Kidney (tissue), 22 donors: ENCODE results near the gene MKRN1. TPM values are rescaled to one million over a fixed set of nuclear protein-coding genes. Genes with fewer than 3 reads are reported as not detected.

ENCODE experiments used
- DNase-seq, 5 donors: peaks; one replicate each; pipeline ENCODE4 v3.0.0-alpha.2; 2013 to 2020
- FAIRE-seq: peaks from 2 replicates; lab custom pipeline; 2012; peaks lifted over from hg19 to GRCh38; lab: Jason Lieb, UNC
- H3K27ac ChIP-seq, 2 donors: one replicate each; pipeline ENCODE4 v1.7.0; 2013; ENCODE audit warnings: low read depth in 2 of 2, low read length in 2 of 2, inconsistent platforms in 1 of 2
- H3K27me3 ChIP-seq: one replicate; pipeline ENCODE4 v1.7.1; 2013; ENCODE audit warnings: low read length, inconsistent platforms; ENCODE audit not compliant: control insufficient read depth, insufficient read depth
- H3K36me3 ChIP-seq, 3 donors: one replicate each; pipeline versions ENCODE4 v1.7.0 to v1.7.1; 2013; ENCODE audit warnings: low read length in 3 of 3, control low read depth in 1 of 3, inconsistent platforms in 1 of 3; ENCODE audit not compliant: insufficient read depth in 3 of 3, control insufficient read depth in 2 of 3
- H3K4me1 ChIP-seq, 3 donors: one replicate each; pipeline versions ENCODE4 v1.7.0 to v1.7.1; 2013; ENCODE audit warnings: low read length in 3 of 3, inconsistent platforms in 1 of 3, low read depth in 1 of 3; ENCODE audit not compliant: control insufficient read depth in 2 of 3, insufficient read depth in 2 of 3
- H3K4me3 ChIP-seq, 3 donors: one replicate each; pipeline versions ENCODE4 v1.7.0 to v1.8.1; 2013; ENCODE audit warnings: low read length in 3 of 3, control low read depth in 1 of 3, inconsistent platforms in 1 of 3
- H3K9ac ChIP-seq, 3 donors: one replicate each; pipeline versions ENCODE4 v1.7.0 to v1.7.1; 2013; ENCODE audit warnings: low read length in 3 of 3, control low read depth in 1 of 3, inconsistent platforms in 1 of 3
- H3K9me3 ChIP-seq, 3 donors: one replicate each; pipeline versions ENCODE4 v1.7.0 to v1.7.1; 2013; ENCODE audit warnings: low read length in 3 of 3, control low read depth in 1 of 3, inconsistent platforms in 1 of 3; ENCODE audit not compliant: control insufficient read depth in 2 of 3, insufficient read depth in 1 of 3
- intact Hi-C: fragments of 100-400 bp; cut with DNase I; formaldehyde crosslinking; loops from one replicate; pipeline ENCODE4 v1.11.1; 2022
- long read RNA-seq, 10 donors: library from polyadenylated mRNA in 1 of 10; unstranded in 1 of 10; transcript quantifications; one replicate each; pipeline ENCODE4 v2.0.0 and lab custom pipeline, GENCODE V29; 2021 to 2026
- polyA plus RNA-seq: library from polyadenylated mRNA; stranded (reverse); fragments of 350-450 nt; fragmentation: Illumina TruSeq; extraction: RNeasy Lipid Tissue Mini Kit (QIAGEN cat#74804); gene quantifications from one replicate; pipeline ENCODE4 v1.2.3, GENCODE V29; 2014; ENCODE audit warnings: low read depth, low replicate concordance; ENCODE audit not compliant: insufficient read depth
- total RNA-seq: library from RNA; stranded (reverse); fragmentation: NEBNext Ultra II Directional; extraction: Animal tissue kit (Norgen Biotek cat#: 25700); gene quantifications from one replicate; pipeline ENCODE4 v1.2.1, GENCODE V29; 2021
- TF ChIP-seq, protein P1 (sequence below): IDR thresholded peaks from 3 replicates; pipeline ENCODE4 v1.5.1; 2012; ENCODE audit warnings: mild to moderate bottlenecking, moderate library complexity, borderline replicate concordance; ENCODE audit not compliant: insufficient read depth; ENCODE audit errors: extremely low read depth
- donor health status: control.
- donor health status: control.
- donor health status: control.
- donor health status: control.
- donor health status: control.
- donor health status: DM: yes; HTN: yes; CAD: no.
- donor health status: Normal renal cell carcinoma (clear cell type).

Gene MKRN1, protein sequence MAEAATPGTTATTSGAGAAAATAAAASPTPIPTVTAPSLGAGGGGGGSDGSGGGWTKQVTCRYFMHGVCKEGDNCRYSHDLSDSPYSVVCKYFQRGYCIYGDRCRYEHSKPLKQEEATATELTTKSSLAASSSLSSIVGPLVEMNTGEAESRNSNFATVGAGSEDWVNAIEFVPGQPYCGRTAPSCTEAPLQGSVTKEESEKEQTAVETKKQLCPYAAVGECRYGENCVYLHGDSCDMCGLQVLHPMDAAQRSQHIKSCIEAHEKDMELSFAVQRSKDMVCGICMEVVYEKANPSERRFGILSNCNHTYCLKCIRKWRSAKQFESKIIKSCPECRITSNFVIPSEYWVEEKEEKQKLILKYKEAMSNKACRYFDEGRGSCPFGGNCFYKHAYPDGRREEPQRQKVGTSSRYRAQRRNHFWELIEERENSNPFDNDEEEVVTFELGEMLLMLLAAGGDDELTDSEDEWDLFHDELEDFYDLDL
- 106 TPM for total RNA-seq
- 48.8 TPM for polyA plus RNA-seq
- long read RNA-seq, donor 1, transcript MKRN1-202 (5 exons, 1,601 nt) = minor isoform, 15 of 32 reads
- long read RNA-seq, donor 1, transcript MKRN1-201 (8 exons, 3,151 nt) = major isoform, 16 of 32 reads
- long read RNA-seq, donor 1, partial matches to known transcripts = 0 of 32 reads
- long read RNA-seq, donor 1, other reads (novel, unspliced or antisense) = 0 of 32 reads
- long read RNA-seq, donor 2, transcript MKRN1-201 (8 exons, 3,151 nt) = major isoform, 13 of 22 reads
- long read RNA-seq, donor 2, transcript MKRN1-202 (5 exons, 1,601 nt) = minor isoform, 9 of 22 reads
- long read RNA-seq, donor 2, partial matches to known transcripts = 0 of 22 reads
- long read RNA-seq, donor 2, other reads (novel, unspliced or antisense) = 0 of 22 reads
- long read RNA-seq, donor 3, transcript MKRN1-202 (5 exons, 1,601 nt) = minor isoform, 10 of 36 reads
- long read RNA-seq, donor 3, transcript MKRN1-201 (8 exons, 3,151 nt) = major isoform, 24 of 36 reads
- long read RNA-seq, donor 3, partial matches to known transcripts = 0 of 36 reads
- long read RNA-seq, donor 3, other reads (novel, unspliced or antisense) = 0 of 36 reads
- long read RNA-seq, donor 4, transcript MKRN1-202 (5 exons, 1,601 nt) = minor isoform, 6 of 20 reads
- long read RNA-seq, donor 4, transcript MKRN1-201 (8 exons, 3,151 nt) = major isoform, 14 of 20 reads
- long read RNA-seq, donor 4, partial matches to known transcripts = 0 of 20 reads
- long read RNA-seq, donor 4, other reads (novel, unspliced or antisense) = 0 of 20 reads
- long read RNA-seq, donor 5 = 0 reads
- long read RNA-seq, donor 6, transcript MKRN1-202 (5 exons, 1,601 nt) = major isoform, 9 of 20 reads
- long read RNA-seq, donor 6, transcript MKRN1-201 (8 exons, 3,151 nt) = minor isoform, 6 of 20 reads
- long read RNA-seq, donor 6, partial matches to known transcripts = 5 of 20 reads
- long read RNA-seq, donor 6, other reads (novel, unspliced or antisense) = 0 of 20 reads
- long read RNA-seq, donor 7, transcript MKRN1-202 (5 exons, 1,601 nt) = minor isoform, 21 of 187 reads
- long read RNA-seq, donor 7, transcript MKRN1-201 (8 exons, 3,151 nt) = major isoform, 128 of 187 reads
- long read RNA-seq, donor 7, partial matches to known transcripts = 11 of 187 reads
- long read RNA-seq, donor 7, other reads (novel, unspliced or antisense) = 25 of 187 reads
- long read RNA-seq, donor 8, transcript MKRN1-201 (8 exons, 3,151 nt) = minor isoform, 6 of 18 reads
- long read RNA-seq, donor 8, transcript MKRN1-202 (5 exons, 1,601 nt) = major isoform, 10 of 18 reads
- long read RNA-seq, donor 8, partial matches to known transcripts = 0 of 18 reads
- long read RNA-seq, donor 8, other reads (novel, unspliced or antisense) = 0 of 18 reads
- long read RNA-seq, donor 9, transcript MKRN1-202 (5 exons, 1,601 nt) = minor isoform, 6 of 20 reads
- long read RNA-seq, donor 9, transcript MKRN1-201 (8 exons, 3,151 nt) = major isoform, 13 of 20 reads
- long read RNA-seq, donor 9, partial matches to known transcripts = 0 of 20 reads
- long read RNA-seq, donor 9, other reads (novel, unspliced or antisense) = 0 of 20 reads
- long read RNA-seq, donor 10, transcript MKRN1-201 (8 exons, 3,151 nt) = major isoform, 19 of 33 reads
- long read RNA-seq, donor 10, transcript MKRN1-202 (5 exons, 1,601 nt) = minor isoform, 12 of 33 reads
- long read RNA-seq, donor 10, partial matches to known transcripts = 0 of 33 reads
- long read RNA-seq, donor 10, other reads (novel, unspliced or antisense) = 0 of 33 reads

DNA sequence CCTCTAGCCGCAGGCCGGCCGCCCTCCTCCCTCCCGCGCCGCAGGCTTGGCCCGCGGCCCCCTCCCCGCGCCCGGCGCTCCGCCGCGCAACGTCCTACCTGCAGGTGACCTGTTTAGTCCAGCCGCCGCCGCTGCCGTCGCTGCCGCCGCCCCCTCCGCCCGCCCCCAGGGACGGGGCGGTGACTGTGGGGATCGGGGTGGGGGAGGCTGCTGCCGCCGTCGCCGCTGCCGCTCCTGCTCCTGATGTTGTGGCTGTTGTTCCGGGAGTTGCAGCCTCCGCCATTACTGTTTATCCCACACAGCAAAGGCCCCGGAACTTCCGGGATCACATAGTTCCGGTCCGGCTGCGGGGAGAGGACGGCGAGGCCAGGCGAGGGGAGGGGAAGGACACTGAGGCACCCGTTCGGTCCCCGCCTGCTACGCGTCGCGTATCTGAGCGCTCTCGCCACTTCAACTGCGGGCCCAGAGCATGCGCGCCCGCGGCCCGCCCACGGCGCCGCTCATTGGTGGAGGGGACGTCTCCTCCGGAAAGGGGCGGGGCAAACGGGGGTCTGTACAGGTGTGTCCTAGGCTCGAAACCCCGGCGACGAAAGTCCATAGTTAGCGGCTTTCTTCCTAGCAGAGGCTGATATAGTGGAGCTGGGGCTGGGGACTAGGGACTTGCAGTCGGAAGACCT lies at the start of gene MKRN1:
Gene MKRN1, minus strand, starts transcription at position 444 of the 677 bp plus-strand sequence. Its CDS starts 161 bp downstream, at position 283.
- intact Hi-C loops = no loop called here
- no peaks in the 10 kb centered on the region for H3K36me3 ChIP-seq
- peak within 1 kb of the TSS; percentile 40 to 82 (median 82) for H3K9ac ChIP-seq
- H3K27me3 ChIP-seq = no peaks in the 10 kb centered on the region
- peaks cover 0 to 3% (median 2%) of the 10 kb centered on the region in 3 donors for H3K4me1 ChIP-seq
- H3K4me3 ChIP-seq = peak within 1 kb of the TSS; percentile 72 to 80 (median 79)
- peak; percentile 15 for FAIRE-seq
- DNase-seq = peak; percentile 97 to 98 (median 98)
- no peaks in the 10 kb centered on the region for H3K9me3 ChIP-seq
- TF ChIP-seq, protein P1, sequence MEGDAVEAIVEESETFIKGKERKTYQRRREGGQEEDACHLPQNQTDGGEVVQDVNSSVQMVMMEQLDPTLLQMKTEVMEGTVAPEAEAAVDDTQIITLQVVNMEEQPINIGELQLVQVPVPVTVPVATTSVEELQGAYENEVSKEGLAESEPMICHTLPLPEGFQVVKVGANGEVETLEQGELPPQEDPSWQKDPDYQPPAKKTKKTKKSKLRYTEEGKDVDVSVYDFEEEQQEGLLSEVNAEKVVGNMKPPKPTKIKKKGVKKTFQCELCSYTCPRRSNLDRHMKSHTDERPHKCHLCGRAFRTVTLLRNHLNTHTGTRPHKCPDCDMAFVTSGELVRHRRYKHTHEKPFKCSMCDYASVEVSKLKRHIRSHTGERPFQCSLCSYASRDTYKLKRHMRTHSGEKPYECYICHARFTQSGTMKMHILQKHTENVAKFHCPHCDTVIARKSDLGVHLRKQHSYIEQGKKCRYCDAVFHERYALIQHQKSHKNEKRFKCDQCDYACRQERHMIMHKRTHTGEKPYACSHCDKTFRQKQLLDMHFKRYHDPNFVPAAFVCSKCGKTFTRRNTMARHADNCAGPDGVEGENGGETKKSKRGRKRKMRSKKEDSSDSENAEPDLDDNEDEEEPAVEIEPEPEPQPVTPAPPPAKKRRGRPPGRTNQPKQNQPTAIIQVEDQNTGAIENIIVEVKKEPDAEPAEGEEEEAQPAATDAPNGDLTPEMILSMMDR = no peak
- peak within 1 kb of the TSS; percentile 87 to 91 for H3K27ac ChIP-seq

DNA sequence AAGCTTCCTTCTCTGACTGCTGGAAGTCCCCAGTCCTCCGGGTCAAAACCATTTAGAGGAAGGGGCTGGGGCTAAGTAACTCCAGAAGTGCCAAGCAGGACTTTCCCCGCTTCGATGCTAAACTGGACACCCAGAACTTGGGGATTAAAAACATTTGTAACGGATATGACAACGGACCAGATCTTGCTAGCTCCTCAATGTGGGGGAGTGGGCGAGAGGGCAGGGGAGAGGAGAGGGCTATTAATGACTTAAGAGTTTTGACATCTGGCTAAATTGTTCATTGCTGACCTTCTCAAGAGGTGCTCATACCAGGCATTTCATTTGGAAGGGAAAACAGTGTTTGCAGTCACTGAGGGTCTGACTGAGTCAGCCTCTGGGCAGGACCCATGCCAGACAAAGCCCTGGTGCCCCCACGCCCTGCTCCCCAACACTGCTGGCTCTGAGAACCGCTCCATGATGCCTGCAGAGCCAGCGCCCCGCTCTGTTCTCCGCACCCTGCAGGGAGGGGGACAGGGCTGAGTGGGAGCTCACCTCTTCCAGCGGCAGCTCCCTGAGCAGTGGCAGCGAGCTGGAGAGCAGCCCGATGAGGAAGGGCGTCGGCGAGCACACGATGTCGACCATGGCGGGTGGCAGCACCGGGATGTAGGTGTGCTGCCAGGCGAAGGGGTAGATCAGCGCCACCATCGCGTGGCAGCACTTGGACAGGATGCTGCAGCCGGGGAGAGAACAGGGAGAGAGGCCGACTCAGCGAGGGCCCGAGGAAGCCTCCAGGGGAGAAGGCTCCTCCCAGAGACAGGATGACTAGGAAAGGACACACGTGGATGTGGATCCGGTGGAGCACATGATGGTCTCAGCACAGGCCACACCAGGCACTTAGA lies 47.7 kb upstream of the MKRN1 start:
- TF ChIP-seq, protein P1 = no peak
- Histone ChIP-seq H3K27me3 (no peaks in the 10 kb centered on the region), H3K9me3 (no peaks in the 10 kb centered on the region), H3K27ac (no peak overlapping the region), H3K9ac (no peak overlapping the region), H3K4me3 (no peak overlapping the region), H3K36me3 (no peaks in the 10 kb centered on the region), H3K4me1 (no peaks in the 10 kb centered on the region)
- FAIRE-seq = no peak
- intact Hi-C loops = no loop called here
- DNase-seq = peak in 3 of 5 donors; percentile 41 to 54 (median 51)
